ENCODE results near the gene PRR29. TPM values are rescaled to one million over a fixed set of nuclear protein-coding genes. Genes with fewer than 3 reads are reported as not detected.

The PRR29 gene
- 1.5 and 1.8 TPM in 2 replicates for total RNA-seq

DNA sequence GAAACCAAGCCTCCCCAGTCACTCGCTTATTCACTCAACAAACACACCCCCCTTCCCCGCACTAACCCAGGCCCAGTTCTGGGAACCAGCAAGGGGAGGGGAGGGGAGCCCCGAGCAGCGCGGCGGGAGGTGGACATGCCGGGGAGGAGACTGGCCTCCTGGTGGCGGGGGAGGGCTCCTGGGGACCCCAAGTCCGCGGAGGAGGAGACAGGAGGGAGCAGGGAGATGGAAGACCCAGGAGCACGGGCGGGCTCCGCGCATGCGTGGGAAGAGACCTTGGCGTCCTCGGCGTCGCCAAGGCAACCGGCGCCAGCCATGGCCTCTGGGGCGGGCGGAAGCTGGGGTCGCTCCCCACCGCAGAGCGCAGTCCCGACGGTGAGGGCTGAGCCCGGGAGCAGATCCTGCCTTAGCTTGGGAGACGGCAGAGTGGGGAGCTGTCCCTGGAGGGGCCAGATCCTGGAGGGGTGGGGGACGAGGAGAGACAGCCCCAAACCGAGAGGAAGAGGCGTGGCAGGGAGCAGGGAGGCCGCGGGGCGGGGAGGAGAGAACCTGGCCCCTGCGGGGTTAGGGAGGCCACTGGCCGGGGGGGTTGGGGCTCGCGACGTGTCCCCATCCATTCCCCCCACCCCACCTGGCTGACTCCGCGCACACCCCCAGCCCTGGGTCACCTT lies at the start of gene PRR29:
PRR29 (plus strand) TSS at position 302 of the 671 bp plus-strand sequence; CDS start at position 316, 14 bp downstream.

DNA sequence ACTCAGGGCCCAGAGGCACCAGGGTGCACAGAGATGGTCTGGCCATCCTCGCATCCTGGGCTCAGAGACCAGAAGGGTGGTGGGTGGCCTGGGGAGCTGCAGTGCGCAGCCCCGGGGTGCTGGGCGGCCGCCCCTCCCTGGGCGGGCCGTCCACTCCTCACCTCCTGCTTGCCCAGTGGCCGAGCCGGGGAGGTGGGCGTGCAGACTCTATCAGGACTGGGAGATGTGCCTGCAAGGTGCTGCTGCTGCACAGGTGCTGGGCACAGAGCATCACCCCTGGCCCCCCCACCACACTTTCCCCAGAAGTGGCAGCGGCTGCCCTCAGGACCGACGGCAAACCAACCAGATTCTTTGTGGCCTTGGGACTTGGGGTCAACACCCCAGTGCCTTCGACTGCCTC lies 25.4 kb upstream of the PRR29 start, which contains the start of gene SCN4A:
SCN4A (minus strand) TSS at position 123 of the 400 bp plus-strand sequence; CDS start at position 46, 77 bp downstream.

DNA sequence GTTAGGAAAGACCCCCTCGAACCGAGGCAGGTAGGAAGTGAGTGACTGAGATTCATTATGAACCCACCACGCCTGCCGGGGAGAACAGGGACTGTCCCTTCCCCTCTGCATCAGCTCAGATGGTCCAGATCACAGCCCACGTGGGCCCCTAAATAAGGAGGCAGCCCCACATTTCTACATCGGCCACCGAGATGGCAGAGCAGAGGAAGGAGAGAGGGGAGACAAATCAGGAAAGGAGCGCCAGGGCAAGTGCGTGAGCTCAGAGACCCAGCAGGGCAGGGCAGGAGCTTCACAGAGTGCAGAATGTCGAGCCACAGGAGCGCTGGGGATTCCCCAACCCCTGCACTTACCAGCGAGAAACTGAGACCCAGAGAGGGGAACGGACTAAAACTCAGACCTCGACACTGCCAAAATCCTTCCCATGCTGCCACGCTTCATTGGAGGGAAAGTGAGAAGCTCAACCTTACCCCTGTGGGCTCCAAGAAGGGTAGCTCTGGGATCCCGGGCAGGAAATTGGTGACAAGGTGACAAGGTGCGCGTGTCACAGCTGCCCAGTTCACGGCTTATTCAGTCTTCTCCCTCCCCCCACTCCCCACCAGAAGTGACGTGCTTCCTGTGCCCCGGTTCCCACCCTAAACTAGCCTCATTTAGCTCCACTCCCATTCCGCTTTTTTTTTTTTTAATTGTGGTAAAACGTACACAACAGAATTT lies 22.1 kb downstream of the PRR29 start, which contains the start of gene ICAM2:
ICAM2 (minus strand) TSS at position 578 of the 711 bp plus-strand sequence. CDS start 13,942 bp downstream, outside the sequence.

Other genes starting within 250 kb of the PRR29 start
- 65.5 and 71.6 TPM in 2 replicates for gene CCDC47, start 224.8 kb upstream of the PRR29 start, total RNA-seq
- 68.6 and 86.4 TPM in 2 replicates for gene DDX42, start 224.2 kb upstream of the PRR29 start, total RNA-seq
- 55.1 and 101 TPM in 2 replicates for gene PSMC5, start 170.9 kb upstream of the PRR29 start, total RNA-seq
- 62.3 and 101 TPM in 2 replicates for gene FTSJ3, start 170.7 kb upstream of the PRR29 start, total RNA-seq
- 120 and 133 TPM in 2 replicates for gene SMARCD2, start 155.7 kb upstream of the PRR29 start, total RNA-seq
- not detected in 2 replicates for gene CSH2, start 124.7 kb upstream of the PRR29 start, total RNA-seq
- not detected in 2 replicates for gene GH2, start 116.4 kb upstream of the PRR29 start, total RNA-seq
- not detected in 2 replicates for gene CSH1, start 101.8 kb upstream of the PRR29 start, total RNA-seq
- 0.15 TPM in 1 of 2 replicates, not detected in the other for gene CSHL1, start 87.1 kb upstream of the PRR29 start, total RNA-seq
- not detected in 2 replicates for gene GH1, start 79.5 kb upstream of the PRR29 start, total RNA-seq
- 0.15 and 0.17 TPM in 2 replicates for gene CD79B, start 66.0 kb upstream of the PRR29 start, total RNA-seq
- gene SCN4A, start 25.4 kb upstream of the PRR29 start, total RNA-seq = under 0.01 and 0.15 TPM in 2 replicates
- gene ICAM2, start 22.3 kb downstream of the PRR29 start, total RNA-seq = 1.2 and 4.1 TPM in 2 replicates
- 8.0 and 15.9 TPM in 2 replicates for gene ERN1, start 131.8 kb downstream of the PRR29 start, total RNA-seq

Measured in smooth muscle cell of trachea (primary cell).